Measurements from ENCODE around the gene OR5F1.

DNA sequence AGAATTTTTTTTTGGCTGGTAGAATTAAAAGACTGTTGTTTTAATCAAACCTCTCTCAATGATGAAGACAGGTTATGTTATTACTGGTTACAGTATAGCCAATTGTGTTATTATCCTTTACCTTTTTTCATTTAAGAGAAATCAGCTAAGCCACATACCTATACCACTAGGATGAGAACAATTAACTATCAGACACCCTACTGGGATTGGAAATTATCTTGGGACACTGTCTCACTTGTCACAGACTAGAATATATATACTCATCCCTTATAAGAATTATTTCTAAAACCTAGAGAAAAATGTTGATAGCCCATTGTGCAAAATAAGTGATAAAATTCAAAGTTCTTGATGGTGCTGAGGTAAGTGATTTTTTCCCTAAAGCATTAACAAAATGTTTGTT is 32.9 kb upstream of the OR5F1 start, which contains the start of gene OR5AS1:
- TF ChIP-seq, protein P1, sequence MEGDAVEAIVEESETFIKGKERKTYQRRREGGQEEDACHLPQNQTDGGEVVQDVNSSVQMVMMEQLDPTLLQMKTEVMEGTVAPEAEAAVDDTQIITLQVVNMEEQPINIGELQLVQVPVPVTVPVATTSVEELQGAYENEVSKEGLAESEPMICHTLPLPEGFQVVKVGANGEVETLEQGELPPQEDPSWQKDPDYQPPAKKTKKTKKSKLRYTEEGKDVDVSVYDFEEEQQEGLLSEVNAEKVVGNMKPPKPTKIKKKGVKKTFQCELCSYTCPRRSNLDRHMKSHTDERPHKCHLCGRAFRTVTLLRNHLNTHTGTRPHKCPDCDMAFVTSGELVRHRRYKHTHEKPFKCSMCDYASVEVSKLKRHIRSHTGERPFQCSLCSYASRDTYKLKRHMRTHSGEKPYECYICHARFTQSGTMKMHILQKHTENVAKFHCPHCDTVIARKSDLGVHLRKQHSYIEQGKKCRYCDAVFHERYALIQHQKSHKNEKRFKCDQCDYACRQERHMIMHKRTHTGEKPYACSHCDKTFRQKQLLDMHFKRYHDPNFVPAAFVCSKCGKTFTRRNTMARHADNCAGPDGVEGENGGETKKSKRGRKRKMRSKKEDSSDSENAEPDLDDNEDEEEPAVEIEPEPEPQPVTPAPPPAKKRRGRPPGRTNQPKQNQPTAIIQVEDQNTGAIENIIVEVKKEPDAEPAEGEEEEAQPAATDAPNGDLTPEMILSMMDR (IDR thresholded peaks at IDR 0.05; ENCODE audit: low read depth, low read length) = no peak
- TF ChIP-seq EZH2phosphoT487 (IDR thresholded peaks at IDR 0.05; ENCODE audit: low read depth) = no peak

Data from OCI-LY3 (cell line).